ENCODE data around the gene ADGRV1.

DNA sequence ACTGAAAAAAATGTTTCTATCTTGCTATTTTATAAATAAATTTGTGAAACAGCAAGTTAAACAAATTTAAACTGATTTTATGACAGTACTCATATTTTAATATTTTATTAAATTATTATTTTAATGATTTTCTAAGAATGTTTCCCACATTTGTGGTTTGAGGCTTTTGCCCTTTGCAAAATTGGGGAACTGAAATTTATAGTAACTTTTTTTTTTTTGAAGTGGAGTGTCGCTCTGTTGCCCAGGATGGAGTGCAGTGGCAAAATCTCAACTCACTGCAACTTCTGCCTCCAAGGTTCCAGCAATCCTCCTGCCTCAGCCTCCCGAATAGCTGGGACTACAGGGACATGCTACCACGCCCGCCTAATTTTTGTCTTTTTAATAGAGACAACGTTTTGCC is 7.2 kb upstream of the ADGRV1 start:
- no peak for TF ChIP-seq POLR2A (IDR thresholded peaks at IDR 0.05)
- TF ChIP-seq, protein P1, sequence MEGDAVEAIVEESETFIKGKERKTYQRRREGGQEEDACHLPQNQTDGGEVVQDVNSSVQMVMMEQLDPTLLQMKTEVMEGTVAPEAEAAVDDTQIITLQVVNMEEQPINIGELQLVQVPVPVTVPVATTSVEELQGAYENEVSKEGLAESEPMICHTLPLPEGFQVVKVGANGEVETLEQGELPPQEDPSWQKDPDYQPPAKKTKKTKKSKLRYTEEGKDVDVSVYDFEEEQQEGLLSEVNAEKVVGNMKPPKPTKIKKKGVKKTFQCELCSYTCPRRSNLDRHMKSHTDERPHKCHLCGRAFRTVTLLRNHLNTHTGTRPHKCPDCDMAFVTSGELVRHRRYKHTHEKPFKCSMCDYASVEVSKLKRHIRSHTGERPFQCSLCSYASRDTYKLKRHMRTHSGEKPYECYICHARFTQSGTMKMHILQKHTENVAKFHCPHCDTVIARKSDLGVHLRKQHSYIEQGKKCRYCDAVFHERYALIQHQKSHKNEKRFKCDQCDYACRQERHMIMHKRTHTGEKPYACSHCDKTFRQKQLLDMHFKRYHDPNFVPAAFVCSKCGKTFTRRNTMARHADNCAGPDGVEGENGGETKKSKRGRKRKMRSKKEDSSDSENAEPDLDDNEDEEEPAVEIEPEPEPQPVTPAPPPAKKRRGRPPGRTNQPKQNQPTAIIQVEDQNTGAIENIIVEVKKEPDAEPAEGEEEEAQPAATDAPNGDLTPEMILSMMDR (IDR thresholded peaks at IDR 0.05) = no peak

Measured in Peyer's patch (tissue), 4 donors.